Neuron (in vitro differentiated cells): ENCODE results near the gene PKD2.

Experiments
- H2AFZ ChIP-seq: one replicate; pipeline ENCODE4 v1.6.1; 2013; ENCODE audit warnings: low read depth, mild to moderate bottlenecking, inconsistent platforms, low read length, moderate library complexity
- H3K27me3 ChIP-seq: one replicate; pipeline ENCODE4 v1.6.1; 2013; ENCODE audit warnings: low read length; ENCODE audit not compliant: insufficient read depth
- H3K36me3 ChIP-seq: one replicate; pipeline ENCODE4 v1.6.1; 2013; ENCODE audit warnings: low read length; ENCODE audit not compliant: insufficient read depth
- H3K4me1 ChIP-seq: one replicate; pipeline ENCODE4 v1.6.1; 2013; ENCODE audit warnings: low read length; ENCODE audit not compliant: insufficient read depth
- H3K4me3 ChIP-seq: 2 replicates; pipeline ENCODE4 v1.5.1; 2013; ENCODE audit warnings: mild to moderate bottlenecking, low read length, moderate library complexity
- H3K9me3 ChIP-seq: one replicate; pipeline ENCODE4 v1.6.1; 2013; ENCODE audit warnings: low read length

Gene PKD2

GRCh38 chr4:88043001-88043400, 35.6 kb downstream of the PKD2 start:
- no peak overlapping the region for H3K4me3 ChIP-seq
- H3K9me3 ChIP-seq, result no peaks in the 10 kb centered on the region
- peaks cover 93% of the 10 kb centered on the region for H3K36me3 ChIP-seq
- H3K27me3 ChIP-seq, result no peaks in the 10 kb centered on the region
- H2AFZ ChIP-seq, result no peak overlapping the region
- no peaks in the 10 kb centered on the region for H3K4me1 ChIP-seq

- Histone ChIP-seq H3K36me3 (peaks cover 92% of the 10 kb centered on the region), H2AFZ (no peak overlapping the region), H3K4me1 (no peaks in the 10 kb centered on the region), H3K9me3 (no peaks in the 10 kb centered on the region), H3K27me3 (no peaks in the 10 kb centered on the region), H3K4me3 (no peak overlapping the region)
Measured at GRCh38 chr4:88043586-88044340, 36.3 kb downstream of the PKD2 start.

- peaks cover 88% of the 10 kb centered on the region for H3K36me3 ChIP-seq
- H3K4me3 ChIP-seq, result no peak overlapping the region
Measured at GRCh38 chr4:88045021-88045420, 37.6 kb downstream of the PKD2 start.

GRCh38 chr4:88054229-88054628, 46.8 kb downstream of the PKD2 start:
- Histone ChIP-seq H3K36me3 (peaks cover 74% of the 10 kb centered on the region), H2AFZ (no peak overlapping the region), H3K4me3 (no peak overlapping the region), H3K9me3 (no peaks in the 10 kb centered on the region), H3K4me1 (no peaks in the 10 kb centered on the region), H3K27me3 (no peaks in the 10 kb centered on the region)

More at GRCh38 chr4:88045021-88045420, 37.6 kb downstream of the PKD2 start:
- Histone ChIP-seq H3K9me3 (no peaks in the 10 kb centered on the region), H3K27me3 (no peaks in the 10 kb centered on the region), H2AFZ (no peak overlapping the region), H3K4me1 (no peaks in the 10 kb centered on the region)

DNA sequence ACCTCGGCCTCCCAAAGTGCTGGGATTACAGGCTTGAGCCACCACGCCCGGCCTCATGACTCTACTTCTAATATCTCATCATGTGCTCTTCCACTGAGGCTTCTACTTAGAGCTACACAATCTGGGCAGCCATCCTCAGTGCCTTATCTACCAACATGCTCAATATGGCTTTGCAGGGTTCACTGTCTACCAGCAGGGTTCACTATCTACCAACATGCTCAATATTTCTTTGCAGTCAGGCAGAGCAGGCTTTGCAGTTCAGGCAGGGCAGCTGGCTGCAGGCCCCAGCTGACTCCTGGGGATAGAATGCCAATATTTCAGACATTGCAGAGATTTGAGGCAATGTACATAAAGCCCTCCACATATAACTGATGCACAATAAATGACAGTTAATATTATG, 47.5 kb downstream of the PKD2 start:
- Histone ChIP-seq H3K4me1 (no peaks in the 10 kb centered on the region), H3K9me3 (no peaks in the 10 kb centered on the region), H3K36me3 (peaks cover 78% of the 10 kb centered on the region), H3K27me3 (no peaks in the 10 kb centered on the region), H3K4me3 (no peak overlapping the region), H2AFZ (no peak overlapping the region)

DNA sequence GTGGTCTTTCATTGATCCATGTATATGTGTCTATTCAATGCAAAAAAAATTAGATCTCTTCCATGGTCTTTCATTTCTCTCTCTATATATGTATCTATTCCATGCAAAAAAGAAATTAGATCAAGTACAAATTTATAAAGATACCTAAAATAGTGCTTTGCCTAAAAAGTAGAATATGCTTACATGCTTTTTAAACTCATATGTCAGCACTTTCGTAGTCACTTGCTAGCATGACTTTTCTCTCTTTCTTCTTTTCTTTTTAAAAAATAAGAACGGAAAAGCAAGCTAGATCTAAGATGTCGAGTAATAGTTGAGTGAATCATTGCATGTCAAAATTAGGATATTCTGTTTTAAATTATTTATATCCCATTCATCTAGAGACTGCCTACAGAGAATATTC, 50.9 kb downstream of the PKD2 start:
- Histone ChIP-seq H3K27me3 (no peaks in the 10 kb centered on the region), H3K4me3 (no peak overlapping the region), H3K36me3 (peaks cover 71% of the 10 kb centered on the region), H2AFZ (no peak overlapping the region), H3K9me3 (no peaks in the 10 kb centered on the region), H3K4me1 (no peaks in the 10 kb centered on the region)

GRCh38 chr4:88059766-88060165, 52.3 kb downstream of the PKD2 start:
- Histone ChIP-seq H3K27me3 (no peaks in the 10 kb centered on the region), H3K4me1 (no peaks in the 10 kb centered on the region), H3K36me3 (peaks cover 75% of the 10 kb centered on the region), H3K9me3 (no peaks in the 10 kb centered on the region), H3K4me3 (no peak overlapping the region), H2AFZ (no peak overlapping the region)

DNA sequence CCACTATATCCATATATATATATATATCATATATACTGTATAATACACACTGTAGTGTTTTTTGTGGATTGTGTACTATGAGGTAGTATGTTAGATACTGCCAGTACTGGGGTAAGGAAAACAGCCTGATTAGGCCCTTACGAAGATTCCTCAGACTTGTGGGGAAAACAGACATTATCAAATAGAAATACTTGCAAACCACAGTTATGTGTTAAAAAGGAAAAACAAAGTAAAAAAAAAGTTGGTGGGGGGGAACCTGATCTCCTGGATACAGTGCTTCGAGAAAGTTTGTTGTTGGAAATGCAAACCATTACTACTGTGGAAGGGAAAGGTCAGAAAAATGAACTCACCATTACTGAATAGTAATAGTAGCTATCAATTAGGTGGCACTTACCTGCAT, 53.0 kb downstream of the PKD2 start:
- H3K27me3 ChIP-seq, result no peaks in the 10 kb centered on the region
- no peaks in the 10 kb centered on the region for H3K9me3 ChIP-seq
- H3K36me3 ChIP-seq, result peaks cover 80% of the 10 kb centered on the region
- no peak overlapping the region for H2AFZ ChIP-seq
- H3K4me3 ChIP-seq, result no peak overlapping the region
- H3K4me1 ChIP-seq, result no peaks in the 10 kb centered on the region

- H3K4me3 ChIP-seq, result no peak overlapping the region
- H3K4me1 ChIP-seq, result no peaks in the 10 kb centered on the region
- H3K9me3 ChIP-seq, result peaks cover 2% of the 10 kb centered on the region
- peaks cover 77% of the 10 kb centered on the region for H3K36me3 ChIP-seq
- H3K27me3 ChIP-seq, result no peaks in the 10 kb centered on the region
- H2AFZ ChIP-seq, result no peak overlapping the region
Measured at GRCh38 chr4:88062311-88062710, 54.9 kb downstream of the PKD2 start.

DNA sequence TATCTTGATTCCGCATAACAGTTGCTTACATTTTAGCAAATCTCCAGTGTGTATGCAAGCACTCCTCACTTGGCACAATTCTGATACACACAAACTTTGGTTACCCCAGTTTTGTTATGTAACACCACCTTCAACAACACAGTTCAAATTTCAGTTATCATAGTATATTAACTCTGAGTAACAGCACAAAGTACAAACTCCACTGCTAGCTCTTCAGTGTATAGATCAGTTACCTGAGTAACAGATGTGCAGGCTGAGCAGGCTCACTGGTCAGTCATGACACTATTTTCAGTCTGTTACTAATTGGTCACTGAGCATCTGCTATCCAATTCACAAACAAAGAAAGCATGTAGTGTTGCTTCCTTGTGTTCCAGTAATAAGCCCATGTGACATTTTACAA, 55.4 kb downstream of the PKD2 start:
- Histone ChIP-seq H3K4me3 (no peak overlapping the region), H2AFZ (no peak overlapping the region), H3K36me3 (peaks cover 79% of the 10 kb centered on the region), H3K9me3 (peaks cover 8% of the 10 kb centered on the region), H3K27me3 (no peaks in the 10 kb centered on the region), H3K4me1 (no peaks in the 10 kb centered on the region)

- no peak overlapping the region for H2AFZ ChIP-seq
- H3K4me3 ChIP-seq, result no peak overlapping the region
- peaks cover 78% of the 10 kb centered on the region for H3K36me3 ChIP-seq
- no peaks in the 10 kb centered on the region for H3K4me1 ChIP-seq
- H3K9me3 ChIP-seq, result peaks cover 12% of the 10 kb centered on the region
- no peaks in the 10 kb centered on the region for H3K27me3 ChIP-seq
Measured at GRCh38 chr4:88063634-88064296, 56.3 kb downstream of the PKD2 start.

- H3K4me3 ChIP-seq, result no peak overlapping the region
- peaks cover 77% of the 10 kb centered on the region for H3K36me3 ChIP-seq
- no peaks in the 10 kb centered on the region for H3K27me3 ChIP-seq
- peaks cover 12% of the 10 kb centered on the region for H3K9me3 ChIP-seq
- no peaks in the 10 kb centered on the region for H3K4me1 ChIP-seq
- no peak overlapping the region for H2AFZ ChIP-seq
Measured at GRCh38 chr4:88064410-88064809, 57.0 kb downstream of the PKD2 start.

- Histone ChIP-seq H3K27me3 (no peaks in the 10 kb centered on the region), H3K4me1 (no peaks in the 10 kb centered on the region), H3K36me3 (peaks cover 76% of the 10 kb centered on the region), H2AFZ (no peak overlapping the region), H3K4me3 (no peak overlapping the region), H3K9me3 (peaks cover 14% of the 10 kb centered on the region)
Measured at GRCh38 chr4:88070031-88070430, 62.6 kb downstream of the PKD2 start.
